HG03342 (cell line): ENCODE results near the gene C2.

Source experiments
- ATAC-seq: cut with Tn5 transposase; IDR thresholded peaks from one replicate; pipeline ENCODE4 v1.9.1; 2021; ENCODE audit warnings: mild to moderate bottlenecking, moderate library complexity; ENCODE audit not compliant: unreplicated experiment

Gene C2

GRCh38 chr6:31952890-31953289 is 25.4 kb downstream of the C2 start:
- ATAC-seq: no peak

GRCh38 chr6:31954511-31954910 is 27.0 kb downstream of the C2 start:
- no peak for ATAC-seq

- no peak for ATAC-seq
These were observed 29.3 kb downstream of the C2 start for GRCh38 chr6:31956796-31957195.

GRCh38 chr6:31958412-31958740 is 30.9 kb downstream of the C2 start:
- peak; percentile 1 for ATAC-seq

- peak; percentile 96 for ATAC-seq
These were observed 31.5 kb downstream of the C2 start, which contains the start of the genes NELFE and SKIC2 for GRCh38 chr6:31958741-31959739. TSS of gene NELFE (minus strand) at chr6:31958971. CDS start at chr6:31958446, 525 bp downstream. TSS of gene SKIC2 (plus strand) at chr6:31959175. CDS start at chr6:31959193, 18 bp downstream.

GRCh38 chr6:31961616-31962015 is 34.1 kb downstream of the C2 start:
- ATAC-seq: no peak

GRCh38 chr6:31963921-31964320 is 36.4 kb downstream of the C2 start:
- ATAC-seq: no peak

- no peak for ATAC-seq
These were observed 38.2 kb downstream of the C2 start for GRCh38 chr6:31965700-31966099.

GRCh38 chr6:31966506-31966905 is 39.0 kb downstream of the C2 start:
- ATAC-seq: no peak

- no peak for ATAC-seq
These were observed 39.7 kb downstream of the C2 start for GRCh38 chr6:31966997-31967925.

- no peak for ATAC-seq
These were observed 40.4 kb downstream of the C2 start for GRCh38 chr6:31967926-31968320.

GRCh38 chr6:31968326-31968725 is 40.8 kb downstream of the C2 start:
- no peak for ATAC-seq

GRCh38 chr6:31968791-31969711 is 41.5 kb downstream of the C2 start:
- ATAC-seq: no peak

GRCh38 chr6:31969712-31970603 is 42.4 kb downstream of the C2 start:
- ATAC-seq: no peak

GRCh38 chr6:31970604-31971271 is 43.2 kb downstream of the C2 start:
- no peak for ATAC-seq

GRCh38 chr6:31971279-31971992 is 43.9 kb downstream of the C2 start:
- ATAC-seq: no peak

- ATAC-seq: peak; percentile 85
These were observed 44.6 kb downstream of the C2 start, which contains the start of gene DXO for GRCh38 chr6:31971993-31972708. TSS of gene DXO (minus strand) at chr6:31972138. CDS start at chr6:31971675, 463 bp downstream.
